ENCODE measurements around the gene VPS13D.

Gene VPS13D

DNA sequence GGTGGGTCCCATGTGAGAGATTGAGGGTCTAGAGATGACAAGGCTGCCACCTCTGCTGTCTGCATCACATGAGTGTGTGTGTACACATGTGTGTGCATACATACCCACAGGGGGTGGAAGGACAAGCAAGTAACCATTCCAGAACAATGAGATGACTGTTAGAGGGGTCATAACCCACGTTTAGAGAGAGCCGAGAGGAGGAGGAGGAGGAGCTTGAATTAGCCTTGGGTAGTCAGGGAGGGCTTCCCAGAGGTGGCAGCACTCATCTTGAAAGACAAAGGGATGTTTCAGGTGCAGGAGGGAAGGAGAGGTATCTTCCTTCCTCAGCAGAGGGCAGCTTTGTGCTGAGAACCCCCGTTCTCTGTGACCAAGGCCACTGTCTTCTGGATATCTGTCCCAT lies 41.7 kb upstream of the VPS13D start:
- H4K20me1 ChIP-seq (ENCODE audit: insufficient read depth, low read length): no peaks in the 10 kb centered on the region
- no peak overlapping the region for H3K4me3 ChIP-seq (ENCODE audit: low read depth, low read length, poor library complexity, severe bottlenecking)
- no peak overlapping the region for H2AFZ ChIP-seq (ENCODE audit: low read length)
- H3K79me2 ChIP-seq (ENCODE audit: insufficient read depth, low read length): no peaks in the 10 kb centered on the region
- H3F3A ChIP-seq (ENCODE audit: insufficient read depth, low read length): no peaks in the 10 kb centered on the region
- no peak for TF ChIP-seq EZH2 (IDR thresholded peaks at IDR 0.05; ENCODE audit: borderline replicate concordance, low read length)
- TF ChIP-seq, protein P1, sequence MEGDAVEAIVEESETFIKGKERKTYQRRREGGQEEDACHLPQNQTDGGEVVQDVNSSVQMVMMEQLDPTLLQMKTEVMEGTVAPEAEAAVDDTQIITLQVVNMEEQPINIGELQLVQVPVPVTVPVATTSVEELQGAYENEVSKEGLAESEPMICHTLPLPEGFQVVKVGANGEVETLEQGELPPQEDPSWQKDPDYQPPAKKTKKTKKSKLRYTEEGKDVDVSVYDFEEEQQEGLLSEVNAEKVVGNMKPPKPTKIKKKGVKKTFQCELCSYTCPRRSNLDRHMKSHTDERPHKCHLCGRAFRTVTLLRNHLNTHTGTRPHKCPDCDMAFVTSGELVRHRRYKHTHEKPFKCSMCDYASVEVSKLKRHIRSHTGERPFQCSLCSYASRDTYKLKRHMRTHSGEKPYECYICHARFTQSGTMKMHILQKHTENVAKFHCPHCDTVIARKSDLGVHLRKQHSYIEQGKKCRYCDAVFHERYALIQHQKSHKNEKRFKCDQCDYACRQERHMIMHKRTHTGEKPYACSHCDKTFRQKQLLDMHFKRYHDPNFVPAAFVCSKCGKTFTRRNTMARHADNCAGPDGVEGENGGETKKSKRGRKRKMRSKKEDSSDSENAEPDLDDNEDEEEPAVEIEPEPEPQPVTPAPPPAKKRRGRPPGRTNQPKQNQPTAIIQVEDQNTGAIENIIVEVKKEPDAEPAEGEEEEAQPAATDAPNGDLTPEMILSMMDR (IDR thresholded peaks at IDR 0.05; ENCODE audit: low read length): no peak
- H3K9me2 ChIP-seq (ENCODE audit: low read depth, low read length): no peaks in the 10 kb centered on the region
- no peaks in the 10 kb centered on the region for H3K36me3 ChIP-seq (ENCODE audit: insufficient read depth, low read length)
- no peak overlapping the region for H3K4me2 ChIP-seq (ENCODE audit: low read length)
- no peak overlapping the region for H3K9ac ChIP-seq (ENCODE audit: low read length)
- H3K27me3 ChIP-seq (ENCODE audit: insufficient read depth, low read length): no peaks in the 10 kb centered on the region
- no peak overlapping the region for H3K27ac ChIP-seq (ENCODE audit: low read depth, low read length, poor library complexity, severe bottlenecking)
- H3K4me1 ChIP-seq (ENCODE audit: insufficient read depth, low read length, severe bottlenecking): no peaks in the 10 kb centered on the region
- no peaks in the 10 kb centered on the region for H3K9me3 ChIP-seq (ENCODE audit: low read length)

DNA sequence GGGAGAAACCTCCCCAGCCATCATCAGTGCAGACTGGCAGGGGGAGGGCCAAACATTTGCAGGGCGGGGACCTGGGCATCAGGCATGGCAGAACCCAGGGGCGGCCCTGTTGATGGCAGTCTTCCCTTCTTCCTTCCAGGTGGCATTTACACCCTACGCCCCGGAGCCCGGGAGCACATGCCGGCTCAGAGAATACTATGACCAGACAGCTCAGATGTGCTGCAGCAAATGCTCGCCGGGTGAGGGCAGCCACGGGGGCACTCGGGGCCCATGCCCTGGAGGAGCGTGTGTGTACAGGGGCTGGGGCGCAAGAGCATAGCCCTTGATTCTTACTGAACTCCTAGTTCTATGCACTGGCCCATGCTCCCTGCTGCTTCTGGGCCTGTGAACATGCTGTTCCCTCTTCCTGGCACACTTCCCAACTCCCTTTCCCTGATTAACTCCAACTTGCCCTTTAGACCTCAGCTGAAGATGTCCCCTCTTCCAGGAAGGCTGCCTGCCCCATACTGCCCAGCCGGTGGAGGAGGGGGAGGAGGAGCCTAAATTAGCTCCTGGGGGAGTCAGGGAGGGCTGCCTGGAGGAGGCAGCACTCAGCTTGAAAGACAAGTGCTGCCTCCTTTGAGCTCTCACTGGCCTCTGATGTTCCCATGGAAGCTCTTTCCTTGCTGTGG lies 41.0 kb upstream of the VPS13D start:
- no peak overlapping the region for H3K9ac ChIP-seq (ENCODE audit: low read length)
- H3K36me3 ChIP-seq (ENCODE audit: insufficient read depth, low read length): no peaks in the 10 kb centered on the region
- no peaks in the 10 kb centered on the region for H3K4me1 ChIP-seq (ENCODE audit: insufficient read depth, low read length, severe bottlenecking)
- no peak overlapping the region for H3K27ac ChIP-seq (ENCODE audit: low read depth, low read length, poor library complexity, severe bottlenecking)
- no peaks in the 10 kb centered on the region for H3K27me3 ChIP-seq (ENCODE audit: insufficient read depth, low read length)
- H3K9me3 ChIP-seq (ENCODE audit: low read length): no peaks in the 10 kb centered on the region
- no peaks in the 10 kb centered on the region for H3F3A ChIP-seq (ENCODE audit: insufficient read depth, low read length)
- no peak for TF ChIP-seq EZH2 (IDR thresholded peaks at IDR 0.05; ENCODE audit: borderline replicate concordance, low read length)
- TF ChIP-seq, protein P1 (IDR thresholded peaks at IDR 0.05; ENCODE audit: low read length): no peak
- no peaks in the 10 kb centered on the region for H4K20me1 ChIP-seq (ENCODE audit: insufficient read depth, low read length)
- no peaks in the 10 kb centered on the region for H3K79me2 ChIP-seq (ENCODE audit: insufficient read depth, low read length)
- H3K4me2 ChIP-seq (ENCODE audit: low read length): no peak overlapping the region
- no peak overlapping the region for H2AFZ ChIP-seq (ENCODE audit: low read length)
- no peak overlapping the region for H3K4me3 ChIP-seq (ENCODE audit: low read depth, low read length, poor library complexity, severe bottlenecking)
- no peaks in the 10 kb centered on the region for H3K9me2 ChIP-seq (ENCODE audit: low read depth, low read length)

DNA sequence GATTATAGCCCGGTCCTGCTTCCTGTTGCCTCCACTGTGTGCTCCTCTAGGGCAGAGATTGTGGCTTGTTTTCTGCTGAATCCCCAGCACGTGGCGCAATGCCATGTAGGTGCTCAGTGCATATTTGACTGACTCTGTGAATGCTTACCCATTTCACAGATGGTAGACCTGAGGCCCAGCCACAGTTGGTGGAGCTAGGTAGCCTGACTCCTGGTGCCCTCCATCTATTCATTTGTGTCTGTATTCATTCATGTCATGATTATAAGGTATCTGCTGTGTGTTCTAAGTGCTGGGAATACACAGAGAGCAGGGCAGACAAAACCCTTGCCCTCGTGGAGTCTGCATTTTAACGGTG lies 40.5 kb upstream of the VPS13D start:
- Histone ChIP-seq H3K4me2 (ENCODE audit: low read length) (no peak overlapping the region), H3K27ac (ENCODE audit: low read depth, low read length, poor library complexity, severe bottlenecking) (no peak overlapping the region), H3K79me2 (ENCODE audit: insufficient read depth, low read length) (no peaks in the 10 kb centered on the region), H3K9ac (ENCODE audit: low read length) (no peak overlapping the region), H3K4me1 (ENCODE audit: insufficient read depth, low read length, severe bottlenecking) (no peaks in the 10 kb centered on the region), H2AFZ (ENCODE audit: low read length) (no peak overlapping the region), H3K36me3 (ENCODE audit: insufficient read depth, low read length) (no peaks in the 10 kb centered on the region), H3K4me3 (ENCODE audit: low read depth, low read length, poor library complexity, severe bottlenecking) (no peak overlapping the region), H3K9me2 (ENCODE audit: low read depth, low read length) (no peaks in the 10 kb centered on the region), H3F3A (ENCODE audit: insufficient read depth, low read length) (no peaks in the 10 kb centered on the region), H3K9me3 (ENCODE audit: low read length) (no peaks in the 10 kb centered on the region), H3K27me3 (ENCODE audit: insufficient read depth, low read length) (no peaks in the 10 kb centered on the region), H4K20me1 (ENCODE audit: insufficient read depth, low read length) (no peaks in the 10 kb centered on the region)
- TF ChIP-seq, protein P1 (IDR thresholded peaks at IDR 0.05; ENCODE audit: low read length): no peak
- no peak for TF ChIP-seq EZH2 (IDR thresholded peaks at IDR 0.05; ENCODE audit: borderline replicate concordance, low read length)
